Hepatic stellate cell (primary cell): Measurements from ENCODE around the gene HAP1.
"Not testable (repeated sequence)": the region's sequence is repeated elsewhere in the genome, so short reads cannot be mapped to it uniquely, and the experiment has no call there.

Experiments used
- DNase-seq: peaks from one replicate; pipeline ENCODE4 v3.0.0; 2011; ENCODE audit warnings: low spot score

HAP1 gene

DNA sequence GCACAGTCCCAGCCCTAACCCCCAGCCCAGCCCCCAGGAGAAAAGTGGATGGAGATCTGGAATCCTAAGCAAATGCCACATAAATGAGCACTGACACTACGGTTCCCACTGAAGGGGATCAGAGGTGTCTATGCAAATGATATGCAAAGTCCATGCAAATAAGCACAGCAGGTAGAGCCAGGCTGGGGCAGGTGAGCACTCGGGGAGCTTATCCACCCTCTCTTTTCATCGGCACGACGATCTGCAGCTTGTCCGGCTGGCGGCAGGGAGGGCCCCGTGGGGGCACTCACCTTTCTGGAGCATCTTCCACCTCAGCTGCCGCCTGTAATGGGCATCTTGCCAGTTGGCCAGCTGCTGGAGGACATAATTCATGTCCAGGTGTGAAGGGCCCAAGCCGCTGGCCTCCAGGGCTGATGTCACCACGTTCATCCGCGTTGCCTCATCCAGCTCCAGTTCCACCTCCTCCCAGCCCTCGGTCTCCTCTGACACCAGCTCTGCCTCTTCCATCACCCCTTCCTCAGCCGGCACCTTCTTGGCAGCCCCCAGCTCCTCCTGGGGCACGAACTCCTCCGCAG is 9.9 kb downstream of the HAP1 start:
- DNase-seq, result no peak

DNA sequence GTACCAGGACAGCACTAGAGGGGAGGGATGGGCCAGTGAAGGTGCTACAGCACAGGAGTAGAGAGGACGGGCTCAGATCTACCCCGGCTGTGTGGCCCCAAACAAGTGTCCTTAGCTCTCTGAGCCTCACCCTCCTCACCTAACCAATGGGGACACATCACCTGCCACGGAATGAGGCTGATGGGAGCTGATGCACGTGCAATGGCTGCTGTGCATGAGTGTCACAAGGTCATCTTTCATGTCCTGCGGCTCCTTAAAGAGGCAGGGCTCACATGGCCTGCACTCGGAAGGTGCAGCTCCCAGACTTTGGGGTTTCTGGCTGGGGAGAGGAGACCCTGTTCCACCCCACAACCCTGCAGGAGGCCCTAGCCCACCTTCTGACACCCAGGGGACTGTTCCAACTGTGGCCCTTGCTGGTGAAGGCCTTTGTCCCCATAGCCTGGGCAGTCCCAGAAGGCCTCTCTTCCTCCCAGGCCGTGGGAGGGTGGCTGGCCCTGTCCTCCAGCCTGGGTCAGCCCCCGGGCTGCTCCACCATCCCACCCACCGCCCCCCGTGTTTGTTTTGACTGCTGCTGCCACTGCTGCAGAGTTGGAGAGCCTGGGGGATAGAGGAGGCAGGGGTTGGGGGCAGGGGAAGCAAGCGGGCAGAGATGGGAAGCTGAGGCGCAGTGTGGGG is 10.5 kb downstream of the HAP1 start:
- DNase-seq, result no peak

GRCh38 chr17:41722231-41722630 is 12.2 kb downstream of the HAP1 start:
- no peak for DNase-seq

DNA sequence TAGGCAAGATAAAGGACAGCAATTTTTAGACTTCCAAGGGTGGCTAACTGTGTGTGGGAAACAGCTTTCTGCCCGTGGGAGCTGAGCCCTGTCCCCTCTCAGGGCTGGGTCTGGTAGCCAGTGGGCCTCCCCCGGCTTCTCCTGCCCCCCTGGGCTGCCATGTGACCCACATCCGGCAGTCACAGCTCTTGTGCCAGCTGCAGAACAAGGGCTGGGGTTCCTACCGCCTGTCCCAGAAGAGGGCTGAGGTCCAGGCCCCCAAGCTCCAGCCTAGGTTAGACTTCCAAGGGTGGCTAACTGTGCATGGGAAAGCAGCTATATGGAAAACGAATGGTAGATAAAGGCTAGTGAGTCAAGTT is 16.2 kb downstream of the HAP1 start:
- DNase-seq, result no peak

DNA sequence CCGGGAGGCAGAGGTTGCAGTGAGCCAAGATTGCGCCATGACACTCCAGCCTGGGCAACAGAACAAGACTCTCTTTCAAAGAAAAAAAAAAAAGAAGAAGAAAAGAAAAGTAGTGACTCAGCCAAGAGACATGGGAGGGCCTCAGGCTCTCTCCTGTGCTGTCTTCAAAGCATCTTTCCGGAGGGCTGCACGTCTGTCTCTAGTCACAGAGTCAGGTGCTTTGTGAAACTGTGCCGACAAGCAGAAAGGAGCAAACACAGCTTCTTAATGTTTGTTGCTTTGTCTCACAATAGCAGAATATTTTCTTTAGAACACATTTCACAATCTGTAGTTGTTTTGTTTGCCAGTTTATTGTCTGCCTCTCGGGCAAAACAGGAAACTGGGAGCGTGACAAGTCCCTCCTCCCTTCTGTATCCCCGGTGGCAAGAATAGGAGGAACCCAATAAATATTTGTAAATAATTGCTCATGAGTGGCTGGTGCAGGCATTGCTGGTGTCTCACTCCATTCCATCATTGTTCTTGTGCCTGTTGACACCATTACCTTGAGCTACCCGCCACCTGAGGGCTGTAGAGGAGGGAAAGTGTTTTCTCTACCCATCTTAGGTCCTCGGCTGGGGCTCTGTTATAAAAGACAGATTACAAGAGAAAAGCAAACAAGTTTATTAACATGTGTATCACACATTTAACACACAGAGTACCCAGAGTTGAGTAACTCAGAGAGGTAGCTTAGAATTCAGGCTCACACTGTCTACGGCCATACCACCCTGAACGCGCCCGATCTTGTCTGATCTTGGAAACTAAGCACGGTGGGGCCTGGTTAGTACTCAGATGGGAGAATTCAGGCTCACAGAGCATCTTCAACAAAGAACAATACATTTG is 16.8 kb downstream of the HAP1 start:
- no peak for DNase-seq

- DNase-seq, result no peak
Observed at GRCh38 chr17:41711669-41712400, 22.6 kb downstream of the HAP1 start, which contains the start of gene GAST. GAST (plus strand) TSS chr17:41712331; CDS start chr17:41715437, 3,106 bp downstream.

DNA sequence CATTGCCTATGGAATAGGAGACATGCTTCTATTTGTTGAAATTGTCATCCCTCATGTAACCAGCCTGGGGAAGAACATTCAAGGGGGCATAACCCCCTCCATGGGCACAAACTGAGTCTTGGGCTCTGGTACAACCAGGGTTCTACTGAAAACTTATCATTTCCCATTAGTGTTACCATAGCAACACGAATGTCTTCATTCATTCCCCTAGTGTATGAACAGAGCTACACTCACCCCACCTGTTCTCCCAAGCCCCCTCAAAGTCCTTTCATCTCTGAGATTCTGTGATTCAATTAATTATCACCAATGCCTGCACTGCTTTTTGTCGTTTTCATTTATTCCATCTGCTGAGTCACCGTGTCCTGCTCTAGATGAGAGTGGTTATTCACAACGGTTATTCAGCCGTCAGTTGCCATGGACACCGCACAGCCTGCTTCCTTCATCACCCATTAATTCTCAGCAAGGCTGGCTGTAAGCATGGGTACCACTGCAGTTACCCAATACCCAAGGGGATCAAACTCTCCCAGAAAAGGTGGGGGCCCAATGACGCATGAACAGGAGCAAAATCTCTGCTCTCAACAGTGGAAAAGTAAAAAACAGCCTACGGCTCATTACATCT is 23.9 kb downstream of the HAP1 start:
- no peak for DNase-seq

DNA sequence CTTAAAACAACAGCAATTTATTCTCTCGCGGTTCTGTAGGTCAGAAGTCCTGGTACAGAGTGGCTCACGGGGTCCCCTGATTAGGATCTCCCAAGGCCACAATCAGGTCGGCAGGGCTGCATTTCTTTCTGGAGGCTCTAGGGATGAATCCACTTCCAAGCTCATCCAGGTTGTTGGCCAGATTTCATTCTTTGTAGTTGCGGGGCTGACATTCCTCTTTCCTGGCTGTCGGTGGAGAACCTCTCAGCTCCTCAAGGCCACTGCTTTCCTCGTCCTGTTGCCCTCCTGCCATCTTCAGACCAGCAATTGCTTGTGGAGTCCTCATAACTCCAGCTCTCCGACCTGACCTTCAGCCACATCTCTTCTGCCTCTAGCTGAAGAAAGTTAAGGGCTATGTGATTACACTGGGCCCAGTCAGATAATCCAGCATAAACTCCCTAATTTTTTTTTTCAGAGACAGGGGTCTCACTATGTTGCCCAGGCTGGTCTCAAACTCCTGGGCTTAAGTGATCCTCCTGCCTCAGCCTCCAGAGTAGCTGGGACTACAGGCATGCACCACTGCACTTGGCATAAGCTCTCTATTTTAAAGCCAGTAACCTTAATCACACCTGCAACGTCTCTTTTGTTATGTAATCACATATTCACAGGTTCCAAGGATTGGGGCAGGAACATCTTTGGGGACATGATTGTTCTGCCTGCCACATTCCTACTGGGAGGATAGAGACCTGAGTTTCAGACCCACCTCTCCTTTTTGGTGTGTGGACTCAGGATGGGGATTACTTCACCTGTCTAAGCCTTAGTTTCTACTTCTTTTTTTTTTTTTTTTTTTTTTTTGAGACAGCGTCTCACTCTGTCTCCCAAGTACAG is 26.4 kb downstream of the HAP1 start:
- no peak for DNase-seq

- DNase-seq, result peak; percentile 73
Observed at GRCh38 chr17:41705271-41705991, 29.0 kb downstream of the HAP1 start.

- no peak for DNase-seq
Observed at GRCh38 chr17:41702712-41703111, 31.7 kb downstream of the HAP1 start.

- not testable (repeated sequence) for DNase-seq
Observed at GRCh38 chr17:41700843-41701242, 33.6 kb downstream of the HAP1 start.

DNA sequence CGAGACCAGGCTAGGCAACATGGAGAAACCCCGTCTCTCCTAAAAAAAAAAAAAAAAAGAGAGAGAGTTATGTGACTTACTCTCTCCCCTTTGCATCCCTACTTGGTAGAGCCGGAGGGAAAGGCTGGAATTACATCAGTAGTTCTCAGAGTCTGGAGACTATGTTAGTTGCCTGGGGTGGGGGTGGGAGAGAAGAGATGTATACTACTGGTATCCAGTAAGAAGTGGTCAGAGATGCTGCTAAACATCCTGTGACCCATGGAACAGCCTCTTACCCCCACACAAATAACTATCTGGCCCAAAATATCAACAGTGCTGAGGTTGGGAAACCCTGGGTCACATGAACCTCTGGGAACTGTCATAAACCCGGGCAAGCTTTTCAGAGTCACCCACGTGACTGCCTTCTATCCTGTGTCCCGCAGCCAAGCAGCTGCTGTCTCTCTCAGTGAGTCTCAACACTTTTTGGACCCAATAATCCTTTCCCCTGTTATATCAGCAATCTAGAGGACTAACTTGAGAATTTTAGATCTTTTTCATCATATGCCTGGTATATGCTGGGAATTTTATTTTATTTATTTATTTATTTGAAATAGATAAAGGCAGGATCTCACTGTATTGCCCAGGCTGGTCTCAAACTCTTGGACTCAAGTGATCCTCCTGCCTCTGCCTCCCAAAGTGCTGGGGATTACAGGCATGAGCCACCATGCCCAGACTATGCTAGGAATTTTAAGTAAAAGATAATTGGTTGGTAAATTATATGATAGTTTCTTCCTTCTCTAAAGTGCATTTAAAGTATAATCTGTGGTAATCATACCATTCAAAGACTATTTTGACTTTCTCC is 37.1 kb downstream of the HAP1 start:
- peak; percentile 74 for DNase-seq

DNA sequence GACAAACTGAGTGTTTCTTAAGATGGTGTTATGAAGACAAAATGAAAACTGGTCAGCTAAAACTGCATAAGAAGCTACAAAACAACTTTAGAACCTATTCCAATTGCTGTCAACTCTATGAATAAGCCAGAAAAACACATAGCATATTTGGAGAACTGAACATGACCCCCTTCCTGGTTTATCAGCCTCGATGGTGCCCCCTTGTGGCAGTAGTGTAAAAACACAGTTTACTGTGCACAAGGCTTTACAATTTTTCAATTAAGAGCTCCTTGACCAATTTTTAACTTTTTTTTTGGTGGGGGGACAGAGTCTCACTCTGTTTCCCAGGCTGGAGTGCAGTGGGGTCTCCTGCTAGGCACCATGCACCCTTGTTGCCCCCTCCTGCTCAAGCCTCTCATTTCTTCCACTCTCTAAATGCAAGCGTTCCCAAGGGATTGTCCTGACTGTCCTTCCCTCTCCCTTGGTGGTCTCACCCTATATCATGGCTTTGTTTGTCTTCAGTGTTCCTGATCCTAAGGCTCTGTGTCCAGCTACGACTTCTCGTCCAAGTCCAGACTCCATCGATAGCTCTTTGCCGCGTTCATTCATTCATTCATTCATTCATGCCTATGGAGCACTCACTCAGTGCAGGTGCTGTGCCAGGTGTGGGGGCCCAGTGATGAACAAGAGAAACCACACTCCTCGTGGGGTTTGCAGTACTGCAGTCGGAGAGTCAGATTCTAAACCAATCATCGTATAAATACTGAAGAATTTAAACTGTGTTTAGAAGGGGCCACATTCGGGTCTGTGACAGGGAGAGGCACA is 38.3 kb downstream of the HAP1 start:
- peak; percentile 83 for DNase-seq

DNA sequence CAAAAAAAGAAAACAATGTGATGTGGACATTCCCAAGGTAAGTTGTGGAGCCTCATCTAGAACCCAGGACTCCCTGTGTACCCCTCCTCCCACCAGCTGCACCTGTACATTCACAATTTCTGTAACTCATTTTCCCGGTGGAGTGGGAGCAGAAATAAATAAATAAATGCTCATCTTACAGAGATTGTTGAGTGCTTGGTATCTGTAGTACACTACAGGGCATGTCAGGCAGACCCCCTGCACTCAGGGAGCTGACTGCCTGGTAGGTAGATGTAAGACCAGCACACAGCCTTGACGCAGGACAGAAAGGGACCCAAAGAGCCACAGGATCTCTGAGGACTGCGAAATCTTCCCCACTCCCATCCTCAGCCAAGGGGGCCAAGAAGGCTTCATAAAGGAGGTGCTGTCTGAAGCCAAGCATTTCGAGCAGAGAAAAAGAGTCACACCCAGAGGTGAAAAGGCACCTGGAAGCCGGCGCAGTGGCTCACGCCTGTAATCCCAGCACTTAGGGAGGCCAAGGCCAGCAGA is 39.2 kb downstream of the HAP1 start:
- DNase-seq, result no peak

DNA sequence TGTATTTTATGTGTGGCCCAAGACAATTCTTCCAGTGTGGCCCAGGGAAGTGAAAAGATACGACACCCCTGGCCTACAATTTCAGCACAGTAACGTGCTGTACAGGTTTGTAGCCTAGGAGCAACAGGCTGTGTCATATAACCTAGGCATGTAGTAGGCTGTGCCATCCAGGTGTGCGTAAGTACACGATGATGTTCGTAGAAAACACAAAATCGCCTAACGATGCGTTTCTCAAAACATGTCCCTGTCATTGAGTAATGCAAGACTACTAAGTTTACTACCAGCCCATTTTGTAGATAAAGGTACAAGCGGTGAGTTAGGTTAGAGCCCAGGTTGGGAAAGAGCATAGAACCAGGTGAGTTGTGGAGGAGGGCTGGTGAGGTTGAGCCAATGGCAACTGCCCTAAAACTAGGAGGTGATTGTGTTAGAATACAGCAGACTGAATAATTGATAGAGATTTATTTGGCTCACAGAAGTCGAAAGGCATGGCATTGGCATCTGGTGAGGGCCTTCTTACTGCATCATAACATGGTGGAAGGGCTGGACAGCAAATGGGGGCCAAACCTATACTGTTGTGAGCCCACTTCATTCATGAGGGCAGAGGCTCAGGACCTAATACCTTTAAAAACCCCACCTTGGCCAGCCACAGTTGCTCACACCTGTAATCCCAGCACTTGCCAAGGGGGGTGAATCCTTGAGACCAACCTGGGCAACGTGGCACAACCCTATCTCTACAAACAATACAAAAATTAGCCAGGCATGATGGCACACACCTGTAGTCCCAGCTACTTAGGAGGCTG is 41.5 kb downstream of the HAP1 start:
- DNase-seq, result no peak

GRCh38 chr17:41691031-41691777 is 43.2 kb downstream of the HAP1 start:
- no peak for DNase-seq

GRCh38 chr17:41690497-41690896 is 43.9 kb downstream of the HAP1 start:
- DNase-seq, result no peak
